GM12874 (cell line): Measurements from ENCODE around the gene C1GALT1.

ENCODE experiments used
- CTCF ChIP-seq: IDR thresholded peaks from 2 replicates; pipeline ENCODE4 v1.5.1; 2011; ENCODE audit warnings: low read depth, mild to moderate bottlenecking, control low read depth, low read length, moderate library complexity; ENCODE audit not compliant: insufficient read depth

Gene C1GALT1

GRCh38 chr7:7254908-7255307 is 72.6 kb downstream of the C1GALT1 start:
- TF ChIP-seq CTCF, result no peak

- no peak for TF ChIP-seq CTCF
Observed at GRCh38 chr7:7256731-7257274, 74.5 kb downstream of the C1GALT1 start.

GRCh38 chr7:7257899-7258692 is 75.8 kb downstream of the C1GALT1 start:
- TF ChIP-seq CTCF, result no peak

- no peak for TF ChIP-seq CTCF
Observed at GRCh38 chr7:7261863-7262262, 79.5 kb downstream of the C1GALT1 start.

- TF ChIP-seq CTCF, result no peak
Observed at GRCh38 chr7:7263297-7264230, 81.2 kb downstream of the C1GALT1 start.

- TF ChIP-seq CTCF, result no peak
Observed at GRCh38 chr7:7264306-7265040, 82.1 kb downstream of the C1GALT1 start.
